Activated naive CD4-positive, alpha-beta T cell treated with anti-CD3 and anti-CD28 coated beads, Interleukin-2, amount 50 U/mL, for 24 hours (primary cell): ENCODE results near the gene PLA2G4F.

ENCODE experiments used
- H3K27ac Mint-ChIP-seq: one replicate; pipeline ENCODE4 v1.8.0; 2021; ENCODE audit warnings: mild to moderate bottlenecking, mixed read lengths
- H3K27me3 Mint-ChIP-seq: one replicate; pipeline ENCODE4 v1.8.0; 2021; ENCODE audit warnings: mixed read lengths
- H3K36me3 Mint-ChIP-seq: one replicate; pipeline ENCODE4 v1.8.0; 2021; ENCODE audit warnings: mixed read lengths
- H3K4me1 Mint-ChIP-seq: one replicate; pipeline ENCODE4 v1.8.0; 2021; ENCODE audit warnings: mixed read lengths
- H3K4me3 Mint-ChIP-seq: one replicate; pipeline ENCODE4 v1.8.0; 2021; ENCODE audit warnings: mild to moderate bottlenecking, mixed read lengths
- H3K9me3 Mint-ChIP-seq: one replicate; pipeline ENCODE4 v1.8.0; 2021; ENCODE audit warnings: mixed read lengths

Gene PLA2G4F

DNA sequence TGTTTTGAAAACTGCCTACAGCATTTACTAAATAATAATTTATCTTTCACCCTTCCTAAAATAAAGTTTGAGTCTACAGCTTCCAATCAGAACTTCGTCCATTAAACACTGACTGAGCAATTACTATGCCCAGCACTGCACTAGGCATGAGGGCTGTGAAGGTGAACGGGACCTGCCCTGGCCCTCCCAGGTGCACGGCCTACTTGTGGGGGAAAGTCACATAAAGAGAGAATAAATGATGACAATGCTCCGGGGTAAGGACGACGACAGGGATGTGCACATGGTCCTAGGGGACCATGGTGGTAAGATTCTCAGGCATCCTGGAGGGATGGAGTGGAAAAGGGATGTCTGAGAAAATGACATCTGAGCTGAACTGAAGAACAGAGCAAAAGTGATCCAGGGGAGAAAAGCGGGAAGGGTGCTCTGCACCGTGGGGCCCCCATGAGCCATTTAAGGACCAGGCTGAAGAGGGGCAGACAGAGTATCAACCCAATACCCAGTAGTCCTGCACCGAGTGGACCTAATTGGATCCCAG, 11.5 kb downstream of the PLA2G4F start:
- no peaks in the 10 kb centered on the region for H3K27me3 Mint-ChIP-seq
- H3K36me3 Mint-ChIP-seq: no peaks in the 10 kb centered on the region
- H3K27ac Mint-ChIP-seq: no peak overlapping the region
- H3K4me1 Mint-ChIP-seq: no peaks in the 10 kb centered on the region
- H3K9me3 Mint-ChIP-seq: no peaks in the 10 kb centered on the region
- no peak overlapping the region for H3K4me3 Mint-ChIP-seq

DNA sequence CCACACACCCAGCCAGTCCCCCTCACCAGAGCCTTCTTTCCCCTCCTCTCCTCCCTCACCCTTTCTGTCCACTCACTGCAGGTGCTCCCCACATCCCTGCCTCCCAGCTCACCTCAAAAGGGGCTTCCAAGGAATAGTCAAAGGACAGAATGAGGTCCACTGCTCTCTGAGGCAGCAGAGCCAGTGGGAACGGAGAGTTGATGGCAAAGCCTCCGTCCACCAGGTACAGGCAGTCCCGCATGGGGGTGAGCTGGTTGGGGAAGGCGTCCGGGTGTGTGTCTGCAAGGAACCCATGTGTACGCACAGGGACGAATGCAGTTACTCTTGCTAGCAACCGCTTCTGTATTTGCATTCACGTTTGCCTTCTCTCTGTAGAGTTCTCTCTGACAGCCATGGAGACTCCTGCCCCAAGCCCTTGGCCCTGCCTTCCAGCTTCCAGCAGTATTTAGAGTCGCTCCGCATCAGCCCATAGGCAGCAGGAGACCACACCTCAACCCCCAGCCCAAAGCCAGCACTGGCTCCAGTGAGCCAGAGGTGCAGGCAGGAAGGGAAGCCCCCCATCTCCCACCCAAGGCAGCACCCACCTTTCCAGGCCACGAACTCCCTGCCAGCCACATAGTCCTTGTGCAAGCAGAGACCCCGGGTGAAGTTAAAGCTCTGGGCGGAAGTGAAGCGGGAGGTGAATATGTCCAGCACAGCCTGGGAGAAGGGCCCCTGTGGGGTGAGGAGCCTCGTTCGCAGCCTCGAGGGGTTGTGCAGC, 12.4 kb downstream of the PLA2G4F start:
- Mint-ChIP-seq H3K4me1 (no peaks in the 10 kb centered on the region), H3K4me3 (no peak overlapping the region), H3K27ac (no peak overlapping the region), H3K9me3 (no peaks in the 10 kb centered on the region), H3K36me3 (no peaks in the 10 kb centered on the region), H3K27me3 (no peaks in the 10 kb centered on the region)

GRCh38 chr15:42143356-42143755, 13.1 kb downstream of the PLA2G4F start:
- Mint-ChIP-seq H3K9me3 (no peaks in the 10 kb centered on the region), H3K4me3 (no peak overlapping the region), H3K4me1 (no peaks in the 10 kb centered on the region), H3K27me3 (no peaks in the 10 kb centered on the region), H3K27ac (no peak overlapping the region), H3K36me3 (no peaks in the 10 kb centered on the region)

DNA sequence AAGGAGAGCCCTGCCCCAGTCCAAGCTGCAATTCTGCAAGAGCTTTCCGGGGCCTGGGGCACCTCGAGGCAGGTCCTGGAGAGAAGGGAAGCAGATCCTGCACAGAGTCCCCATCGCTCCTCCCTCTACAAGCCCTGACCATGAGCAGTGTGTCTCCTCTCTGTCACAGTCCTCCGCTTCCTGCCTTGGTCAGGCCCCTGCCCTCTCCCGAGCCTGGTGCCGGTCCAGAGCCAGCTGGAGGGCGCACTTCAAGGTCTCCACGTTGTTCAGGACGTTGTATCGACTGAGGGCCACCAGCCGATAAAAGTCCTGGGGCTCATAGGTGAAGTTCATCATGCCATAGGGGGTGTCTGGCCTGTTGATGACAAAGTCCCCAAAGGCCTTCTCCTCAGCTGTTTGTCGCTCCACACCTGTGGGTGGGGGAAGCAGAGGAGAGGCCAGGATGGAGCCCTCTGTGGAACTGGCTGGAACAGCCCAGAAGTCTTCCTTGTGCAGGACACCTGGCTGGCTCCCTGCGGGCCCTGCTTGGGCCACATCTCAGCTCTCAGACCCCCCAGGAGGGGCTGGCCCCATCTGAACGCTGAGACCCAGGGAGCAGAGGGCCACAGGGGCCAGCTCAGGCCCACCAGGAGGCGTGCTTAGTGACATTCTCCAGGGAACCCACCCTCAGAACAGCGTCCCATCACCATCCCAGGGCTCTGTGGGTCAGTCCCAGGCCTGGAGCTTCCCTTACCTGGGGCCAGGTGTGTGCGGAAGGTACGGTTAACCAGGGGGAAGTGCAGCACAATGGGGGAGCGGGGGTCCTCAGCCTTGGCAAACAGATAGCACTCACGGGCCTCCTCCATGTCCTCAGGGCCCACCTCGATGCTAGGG, 14.4 kb downstream of the PLA2G4F start:
- Mint-ChIP-seq H3K9me3 (no peaks in the 10 kb centered on the region), H3K4me1 (no peaks in the 10 kb centered on the region), H3K4me3 (no peak overlapping the region), H3K36me3 (no peaks in the 10 kb centered on the region), H3K27ac (no peak overlapping the region), H3K27me3 (no peaks in the 10 kb centered on the region)

GRCh38 chr15:42141246-42141645, 15.2 kb downstream of the PLA2G4F start:
- H3K4me1 Mint-ChIP-seq: no peaks in the 10 kb centered on the region
- H3K27ac Mint-ChIP-seq: no peak overlapping the region
- H3K9me3 Mint-ChIP-seq: no peaks in the 10 kb centered on the region
- H3K27me3 Mint-ChIP-seq: no peaks in the 10 kb centered on the region
- H3K36me3 Mint-ChIP-seq: no peaks in the 10 kb centered on the region
- no peak overlapping the region for H3K4me3 Mint-ChIP-seq

GRCh38 chr15:42140383-42141070, 15.9 kb downstream of the PLA2G4F start:
- Mint-ChIP-seq H3K4me3 (no peak overlapping the region), H3K4me1 (no peaks in the 10 kb centered on the region), H3K9me3 (no peaks in the 10 kb centered on the region), H3K27me3 (no peaks in the 10 kb centered on the region), H3K27ac (no peak overlapping the region), H3K36me3 (no peaks in the 10 kb centered on the region)

GRCh38 chr15:42139596-42139995, 16.8 kb downstream of the PLA2G4F start:
- Mint-ChIP-seq H3K9me3 (no peaks in the 10 kb centered on the region), H3K4me1 (no peaks in the 10 kb centered on the region), H3K27ac (no peak overlapping the region), H3K27me3 (no peaks in the 10 kb centered on the region), H3K36me3 (no peaks in the 10 kb centered on the region), H3K4me3 (no peak overlapping the region)

DNA sequence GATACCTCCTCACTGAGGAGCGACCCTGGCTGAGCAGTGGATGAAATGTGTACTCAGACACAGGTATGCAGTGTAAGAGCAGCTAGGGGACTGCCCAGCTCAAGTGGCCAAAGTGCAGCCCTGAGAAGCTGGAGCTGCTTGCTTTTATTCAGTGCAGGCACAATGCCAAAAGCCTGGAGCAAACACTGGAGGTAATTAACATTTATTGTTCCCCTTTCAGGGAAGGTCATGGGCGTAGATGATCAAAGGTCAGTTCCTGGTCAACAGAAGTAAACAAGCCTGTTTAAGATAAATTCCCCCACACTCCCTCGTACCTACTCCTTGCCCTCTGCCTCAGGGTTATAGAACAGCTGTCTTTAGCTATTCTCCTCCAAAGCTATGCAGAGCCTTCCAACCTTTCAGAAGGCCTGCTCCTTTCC, 17.5 kb downstream of the PLA2G4F start:
- Mint-ChIP-seq H3K4me1 (no peaks in the 10 kb centered on the region), H3K4me3 (no peak overlapping the region)

DNA sequence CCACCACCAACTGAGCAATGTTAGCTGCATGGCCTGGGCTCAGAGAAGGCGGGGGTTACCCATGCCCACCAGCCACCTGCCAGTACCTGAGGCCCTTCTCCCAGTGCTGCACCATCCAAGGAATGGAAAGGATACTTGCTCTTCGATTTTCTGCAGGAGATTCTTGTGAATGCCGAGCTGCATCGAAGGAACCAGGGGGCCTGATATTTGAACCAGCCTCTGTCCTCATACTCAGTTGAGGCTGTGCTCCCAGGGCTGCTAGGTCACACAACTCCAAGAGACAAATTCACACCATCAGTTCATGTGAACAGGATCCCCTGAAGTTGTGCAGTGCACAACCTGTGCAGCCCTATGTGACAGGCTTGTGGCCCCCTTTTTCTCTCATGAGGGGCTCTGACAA, 18.0 kb downstream of the PLA2G4F start:
- Mint-ChIP-seq H3K36me3 (no peaks in the 10 kb centered on the region), H3K4me3 (no peak overlapping the region), H3K9me3 (no peaks in the 10 kb centered on the region), H3K4me1 (no peaks in the 10 kb centered on the region), H3K27ac (no peak overlapping the region), H3K27me3 (no peaks in the 10 kb centered on the region)

More for the DNA sequence above, 17.5 kb downstream of the PLA2G4F start:
- H3K27me3 Mint-ChIP-seq: no peaks in the 10 kb centered on the region
- no peaks in the 10 kb centered on the region for H3K9me3 Mint-ChIP-seq
- H3K27ac Mint-ChIP-seq: no peak overlapping the region
- H3K36me3 Mint-ChIP-seq: no peaks in the 10 kb centered on the region

GRCh38 chr15:42137461-42138261, 18.8 kb downstream of the PLA2G4F start:
- Mint-ChIP-seq H3K4me1 (no peaks in the 10 kb centered on the region), H3K36me3 (no peaks in the 10 kb centered on the region), H3K27me3 (no peaks in the 10 kb centered on the region), H3K27ac (no peak overlapping the region), H3K4me3 (no peak overlapping the region), H3K9me3 (no peaks in the 10 kb centered on the region)

DNA sequence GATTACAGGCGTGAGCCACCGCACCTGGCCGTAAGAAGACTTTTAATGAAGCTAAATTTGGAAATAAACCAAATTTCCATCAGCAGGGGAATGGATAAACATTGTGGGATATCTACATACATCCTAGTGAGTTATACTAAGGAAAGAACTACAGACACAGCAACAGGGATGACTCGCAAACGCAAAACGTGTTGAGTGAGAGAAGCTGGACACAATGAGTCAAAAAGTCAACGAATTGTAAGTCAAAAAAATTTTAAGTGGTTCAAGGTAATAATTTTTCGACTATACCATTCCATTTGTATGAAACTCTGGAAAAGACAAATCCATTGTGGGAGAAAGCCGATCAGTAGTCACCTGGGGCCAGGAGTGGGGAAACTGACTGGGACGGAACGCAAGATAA, 19.9 kb downstream of the PLA2G4F start:
- no peak overlapping the region for H3K4me3 Mint-ChIP-seq

DNA sequence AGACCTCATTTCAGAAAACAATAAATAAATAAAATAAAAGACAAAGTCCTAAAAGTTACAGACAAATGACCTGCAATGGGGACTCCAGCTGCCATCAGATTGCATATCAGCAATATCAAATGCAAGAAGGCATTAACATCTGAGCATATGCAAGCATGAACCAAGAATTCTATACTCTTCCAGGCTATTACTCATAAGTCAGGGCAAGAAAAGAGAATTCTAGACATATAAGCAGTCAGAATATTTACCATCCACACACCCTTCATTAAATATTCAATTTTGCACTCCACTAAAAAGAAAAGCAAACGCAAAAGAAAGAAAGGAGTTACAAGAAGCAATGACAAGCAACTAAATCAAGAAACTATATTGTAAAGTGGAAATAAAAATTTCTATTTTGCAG, 21.1 kb downstream of the PLA2G4F start:
- Mint-ChIP-seq H3K4me1 (no peaks in the 10 kb centered on the region), H3K27ac (no peak overlapping the region), H3K27me3 (peaks cover 1% of the 10 kb centered on the region), H3K4me3 (no peak overlapping the region), H3K36me3 (no peaks in the 10 kb centered on the region), H3K9me3 (no peaks in the 10 kb centered on the region)

More for the DNA sequence above, 19.9 kb downstream of the PLA2G4F start:
- H3K27me3 Mint-ChIP-seq: no peaks in the 10 kb centered on the region
- no peaks in the 10 kb centered on the region for H3K36me3 Mint-ChIP-seq
- no peaks in the 10 kb centered on the region for H3K9me3 Mint-ChIP-seq
- H3K4me1 Mint-ChIP-seq: no peaks in the 10 kb centered on the region
- H3K27ac Mint-ChIP-seq: no peak overlapping the region

- Mint-ChIP-seq H3K9me3 (no peaks in the 10 kb centered on the region), H3K4me1 (no peaks in the 10 kb centered on the region), H3K27me3 (peaks cover 2% of the 10 kb centered on the region), H3K4me3 (no peak overlapping the region), H3K36me3 (no peaks in the 10 kb centered on the region), H3K27ac (no peak overlapping the region)
Measured at GRCh38 chr15:42134617-42135245, 21.7 kb downstream of the PLA2G4F start.

DNA sequence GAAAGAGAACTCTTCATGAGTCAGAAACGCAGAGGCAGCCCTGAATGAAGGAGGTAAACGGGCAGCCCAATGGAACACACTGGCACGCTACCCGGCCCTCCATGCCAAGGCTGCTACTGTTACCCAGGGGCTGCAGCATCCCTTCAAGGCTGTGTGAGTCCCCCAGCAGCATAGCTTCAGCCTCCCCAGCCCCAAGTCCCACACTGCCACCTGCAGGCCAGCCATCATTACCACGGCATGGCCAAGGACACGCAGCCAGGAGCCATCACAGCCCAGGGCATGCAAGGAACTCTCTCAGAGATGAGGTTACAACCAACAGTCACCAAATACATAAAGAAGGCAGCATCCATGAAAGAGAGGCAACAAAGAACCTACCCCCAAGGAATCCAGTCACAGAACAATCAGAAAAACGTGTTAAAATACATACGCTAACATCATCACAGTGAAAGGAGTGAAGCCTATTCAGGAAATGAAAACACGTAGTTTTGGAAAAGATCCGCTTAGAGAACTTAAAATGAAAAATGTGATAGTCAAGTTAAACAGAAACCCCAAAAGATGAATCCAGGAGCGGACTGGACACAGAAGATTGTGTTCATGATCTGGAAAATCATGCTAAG, 22.4 kb downstream of the PLA2G4F start:
- Mint-ChIP-seq H3K4me3 (no peak overlapping the region), H3K4me1 (no peaks in the 10 kb centered on the region), H3K36me3 (no peaks in the 10 kb centered on the region), H3K27ac (no peak overlapping the region), H3K9me3 (no peaks in the 10 kb centered on the region), H3K27me3 (peaks cover 7% of the 10 kb centered on the region)
